ENCODE results near the gene ZAP70. TPM values are rescaled to one million over a fixed set of nuclear protein-coding genes. Genes with fewer than 3 reads are reported as not detected.

The ZAP70 gene
- total RNA-seq, 2 donors from 2014 or later, result 2.4 to 2.8 TPM

- DNase-seq (ENCODE audit: low spot score), result no peak
- intact Hi-C loops (cut with DNase I), result no loop called here
Observed at GRCh38 chr2:97761192-97761591, 47.8 kb downstream of the ZAP70 start.

- intact Hi-C loops (cut with DNase I), result no loop called here
- no peak for DNase-seq (ENCODE audit: low spot score)
Observed at GRCh38 chr2:97763176-97763845, 49.9 kb downstream of the ZAP70 start.

GRCh38 chr2:97764559-97765263 is 51.3 kb downstream of the ZAP70 start:
- intact Hi-C loops (cut with DNase I), result no loop called here
- no peak for DNase-seq (ENCODE audit: low spot score)

GRCh38 chr2:97765933-97766332 is 52.6 kb downstream of the ZAP70 start:
- intact Hi-C loops (cut with DNase I), result no loop called here

GRCh38 chr2:97766567-97766966 is 53.2 kb downstream of the ZAP70 start:
- intact Hi-C loops (cut with DNase I), result no loop called here
- no peak for DNase-seq (ENCODE audit: low spot score)

More at GRCh38 chr2:97765933-97766332, 52.6 kb downstream of the ZAP70 start:
- no peak for DNase-seq (ENCODE audit: low spot score)

- intact Hi-C loops (cut with DNase I), result no loop called here
- DNase-seq (ENCODE audit: low spot score), result no peak
Observed at GRCh38 chr2:97769308-97769707, 55.9 kb downstream of the ZAP70 start.

- DNase-seq (ENCODE audit: low spot score), result no peak
- intact Hi-C loops (cut with DNase I), result no loop called here
Observed at GRCh38 chr2:97769711-97770110, 56.3 kb downstream of the ZAP70 start.

GRCh38 chr2:97770445-97770844 is 57.1 kb downstream of the ZAP70 start:
- intact Hi-C loops (cut with DNase I), result no loop called here
- no peak for DNase-seq (ENCODE audit: low spot score)

- intact Hi-C loops (cut with DNase I), result no loop called here
- no peak for DNase-seq (ENCODE audit: low spot score)
Observed at GRCh38 chr2:97774425-97774824, 61.0 kb downstream of the ZAP70 start.

GRCh38 chr2:97775074-97775473 is 61.7 kb downstream of the ZAP70 start:
- intact Hi-C loops (cut with DNase I), result no loop called here
- no peak for DNase-seq (ENCODE audit: low spot score)

- intact Hi-C loops (cut with DNase I), result no loop called here
- DNase-seq (ENCODE audit: low spot score), result no peak
Observed at GRCh38 chr2:97779141-97779540, 65.8 kb downstream of the ZAP70 start.

GRCh38 chr2:97781981-97782380 is 68.6 kb downstream of the ZAP70 start:
- intact Hi-C loops (cut with DNase I), result no loop called here
- no peak for DNase-seq (ENCODE audit: low spot score)

GRCh38 chr2:97784953-97785352 is 71.6 kb downstream of the ZAP70 start:
- intact Hi-C loops (cut with DNase I), result no loop called here
- DNase-seq (ENCODE audit: low spot score), result no peak

- intact Hi-C loops (cut with DNase I), result no loop called here
- DNase-seq (ENCODE audit: low spot score), result no peak
Observed at GRCh38 chr2:97785818-97786217, 72.4 kb downstream of the ZAP70 start.

GRCh38 chr2:97788986-97789644 is 75.7 kb downstream of the ZAP70 start:
- no peak for DNase-seq (ENCODE audit: low spot score)
- intact Hi-C loops (cut with DNase I), result no loop called here

Other genes starting within 250 kb of the ZAP70 start
- gene ANKRD36B, start 123.7 kb upstream of the ZAP70 start, total RNA-seq, result 10 to 100 TPM; 24.3 to 25.9 TPM
- 100 to 1,000 TPM; 141 to 174 TPM for gene COX5B, start 67.5 kb upstream of the ZAP70 start, total RNA-seq
- 10 to 100 TPM; 45.3 to 61.1 TPM for gene ACTR1B, start 49.5 kb upstream of the ZAP70 start, total RNA-seq
- 1 to 10 TPM; 5.1 to 7.1 TPM for gene C2orf92, start 43.9 kb upstream of the ZAP70 start, total RNA-seq